NAMALWA (cell line): ENCODE data around the gene OGFOD2.
"Not testable (repeated sequence)": the region's sequence is repeated elsewhere in the genome, so short reads cannot be mapped to it uniquely, and the experiment has no call there.

Experiments used
- DNase-seq: peaks from one replicate; pipeline ENCODE4 v3.0.0-alpha.2; 2015; ENCODE audit warnings: low spot score

The OGFOD2 gene

GRCh38 chr12:123005081-123005626 lies 30.1 kb downstream of the OGFOD2 start:
- no peak for DNase-seq

GRCh38 chr12:123006977-123007376 lies 31.9 kb downstream of the OGFOD2 start:
- no peak for DNase-seq

- no peak for DNase-seq
These were observed 35.1 kb downstream of the OGFOD2 start for GRCh38 chr12:123010110-123010509.

GRCh38 chr12:123010681-123011080 lies 35.6 kb downstream of the OGFOD2 start:
- no peak for DNase-seq

- no peak for DNase-seq
These were observed 36.7 kb downstream of the OGFOD2 start for GRCh38 chr12:123011701-123012100.

- DNase-seq = no peak
These were observed 38.4 kb downstream of the OGFOD2 start for GRCh38 chr12:123013185-123014095.

- DNase-seq = not testable (repeated sequence)
These were observed 39.4 kb downstream of the OGFOD2 start for GRCh38 chr12:123014473-123014872.

- no peak for DNase-seq
These were observed 42.7 kb downstream of the OGFOD2 start for GRCh38 chr12:123017753-123018152.

GRCh38 chr12:123019841-123020138 lies 44.7 kb downstream of the OGFOD2 start:
- DNase-seq = no peak

GRCh38 chr12:123021688-123022604 lies 46.9 kb downstream of the OGFOD2 start:
- DNase-seq = no peak

GRCh38 chr12:123022846-123023245 lies 47.8 kb downstream of the OGFOD2 start:
- no peak for DNase-seq

- no peak for DNase-seq
These were observed 49.9 kb downstream of the OGFOD2 start for GRCh38 chr12:123024819-123025391.

- no peak for DNase-seq
These were observed 51.2 kb downstream of the OGFOD2 start for GRCh38 chr12:123026094-123026853.

GRCh38 chr12:123027726-123028445 lies 52.8 kb downstream of the OGFOD2 start:
- DNase-seq = no peak

- DNase-seq = no peak
These were observed 53.4 kb downstream of the OGFOD2 start for GRCh38 chr12:123028475-123028874.

GRCh38 chr12:123029550-123029949 lies 54.5 kb downstream of the OGFOD2 start:
- no peak for DNase-seq
